ENCODE data around the gene MYO7A. TPM values are rescaled to one million over a fixed set of nuclear protein-coding genes. Genes with fewer than 3 reads are reported as not detected.

The MYO7A gene
- total and polyA plus RNA-seq, 2 of the 4 experiments (the other 2 are of a cell fraction): 0.02 TPM; not detected in 1

- Histone ChIP-seq H4K5ac (ENCODE audit: low read depth, low read length) (no peak overlapping the region), H3K4me1 (ENCODE audit: control insufficient read depth, insufficient read depth, low read length) (no peaks in the 10 kb centered on the region), H2BK120ac (ENCODE audit: low read depth, low read length) (no peak overlapping the region), H2BK5ac (ENCODE audit: low read depth, low read length, poor library complexity, severe bottlenecking) (no peak overlapping the region), H3K27ac (ENCODE audit: insufficient read depth, low read length) (no peak overlapping the region), H2AFZ (replicated peaks; ENCODE audit: low read length, poor library complexity) (peak overlapping the region; percentile 5), H3K36me3 (ENCODE audit: control insufficient read depth, insufficient read depth, low read length) (no peaks in the 10 kb centered on the region), H4K8ac (ENCODE audit: low read depth in 2 of 2, low read length in 2 of 2) (no peak overlapping the region), H3K56ac (ENCODE audit: extremely low read depth, insufficient read depth, low read length) (no peak overlapping the region), H3K9ac (ENCODE audit: low read depth, low read length) (no peak overlapping the region), H3K4ac (ENCODE audit: low read depth, low read length) (no peak overlapping the region), H3K9me1 (ENCODE audit: insufficient read depth, low read length) (0 out of 2 replicates have a peak, but pooled peaks cover 2% of the 10 kb centered on the region), H3K18ac (ENCODE audit: low read depth, low read length) (no peak overlapping the region), H3K4me2 (ENCODE audit: low read depth, low read length) (no peak overlapping the region), H4K20me1 (ENCODE audit: insufficient read depth, low read length) (peaks cover 3% of the 10 kb centered on the region; the same call in 1 of the 2 replicates), H2AK9ac (replicated peaks; ENCODE audit: low read depth, low read length, poor library complexity) (no peak overlapping the region), H3K9me3 (ENCODE audit: control insufficient read depth, insufficient read depth, low read length) (no peaks in the 10 kb centered on the region), H3K27me3 (ENCODE audit: control insufficient read depth, insufficient read depth, low read length) (peaks cover 5% of the 10 kb centered on the region), H4K91ac (ENCODE audit: insufficient read depth, low read depth, low read length) (no peak overlapping the region), H3K79me1 (ENCODE audit: low read depth in 1 of 2, low read length in 2 of 2) (no peaks in the 10 kb centered on the region), H3K4me3 (ENCODE audit: insufficient read depth, low read depth, low read length) (no peak overlapping the region), H2BK15ac (ENCODE audit: low read depth, low read length) (no peak overlapping the region), H2AK5ac (ENCODE audit: low read depth, low read length) (no peak overlapping the region), H2BK20ac (ENCODE audit: low read depth, low read length) (no peak overlapping the region), H3K23ac (ENCODE audit: low read depth, low read length) (no peak overlapping the region), H3K14ac (replicated peaks; ENCODE audit: low read depth, low read length) (no peak overlapping the region)
- 73% methylated on average over 9 of the region's 11 CpGs; no CpG with 5 or more reads in 1 of the 2 experiments for WGBS, 2 experiments (ENCODE audit: extremely low coverage in 2 of 2, insufficient read length in 1 of 2)
- POLR2A ChIA-PET (ENCODE audit: unreplicated experiment): no interaction called here
- dilution Hi-C loops (cut with HindIII; ENCODE audit: low sequenced_read_pairs, unreplicated experiment) (no loop called here), intact Hi-C loops (cut with micrococcal nuclease) (no loop called here), in situ Hi-C loops (cut with MboI; ENCODE audit: low sequenced_read_pairs) (no loop called here)
- ATAC-seq (ENCODE audit: low read depth) (no peak), DNase-seq (peak; percentile 2)
- TF ChIP-seq MXI1 (IDR thresholded peaks at IDR 0.05; ENCODE audit: borderline replicate concordance, low read depth, low read length) (no peak), USF2 (IDR thresholded peaks at IDR 0.05; ENCODE audit: low read depth, low read length) (no peak), POLR2A (IDR thresholded peaks at IDR 0.05; ENCODE audit: low read depth, low read length) (no peak), SMC3 (IDR thresholded peaks at IDR 0.05; ENCODE audit: low read depth, low read length) (no peak), NFE2L2 (IDR thresholded peaks at IDR 0.05; ENCODE audit: low read depth, low read length) (no peak), MAZ (IDR thresholded peaks at IDR 0.05; ENCODE audit: borderline replicate concordance, low read depth, low read length) (no peak), CTCF (conservative IDR thresholded peaks at IDR 0.05; ENCODE audit: low read depth, low read length) (no peak), RCOR1 (IDR thresholded peaks at IDR 0.05; ENCODE audit: insufficient replicate concordance, low read length) (no peak), CEBPB (IDR thresholded peaks at IDR 0.05; ENCODE audit: low read depth, low read length) (no peak), RFX5 (IDR thresholded peaks at IDR 0.05; ENCODE audit: low read depth, low read length) (no peak), RAD21 (IDR thresholded peaks at IDR 0.05; ENCODE audit: low read length) (no peak), FOS (IDR thresholded peaks at IDR 0.05; ENCODE audit: low read depth, low read length) (no peak), CHD1 (IDR thresholded peaks at IDR 0.05; ENCODE audit: low read depth, low read length) (no peak), ELK1 (IDR thresholded peaks at IDR 0.05; ENCODE audit: borderline replicate concordance, low read depth, low read length) (no peak), MAFK (IDR thresholded peaks at IDR 0.05; ENCODE audit: low read depth, low read length) (no peak), BHLHE40 (IDR thresholded peaks at IDR 0.05; ENCODE audit: low read depth, low read length) (no peak)
- CTCF ChIA-PET: no interaction called here
- BruUV-seq (replicated peaks): no TSS peak
Observed at GRCh38 chr11:77191429-77191822, 63.4 kb downstream of the MYO7A start.
